Neuronal stem cell (in vitro differentiated cells): ENCODE data around the gene WDSUB1.

ENCODE experiments used
- DNase-seq: peaks from one replicate; pipeline ENCODE4 v3.0.0-alpha.2; 2013; ENCODE audit warnings: low spot score
- H2AFZ ChIP-seq: one replicate; pipeline ENCODE4 v1.6.1; 2013; ENCODE audit warnings: mild to moderate bottlenecking, low read length, inconsistent platforms
- H2AK5ac ChIP-seq: 2 replicates; pipeline ENCODE4 v1.6.1; 2013; ENCODE audit warnings: low read depth, mild to moderate bottlenecking, inconsistent platforms, low read length, moderate library complexity, mixed read lengths
- H2BK120ac ChIP-seq: 2 replicates; pipeline ENCODE4 v1.6.1; 2013; ENCODE audit warnings: low read depth, mild to moderate bottlenecking, inconsistent platforms, low read length, moderate library complexity, mixed read lengths
- H2BK12ac ChIP-seq: one replicate; pipeline ENCODE4 v1.6.1; 2013; ENCODE audit warnings: low read length, inconsistent platforms
- H2BK15ac ChIP-seq: 2 replicates; pipeline ENCODE4 v1.6.1; 2013; ENCODE audit warnings: mild to moderate bottlenecking, low read length, inconsistent platforms, mixed read lengths
- H2BK5ac ChIP-seq: one replicate; pipeline ENCODE4 v1.6.1; 2013; ENCODE audit warnings: inconsistent platforms, mild to moderate bottlenecking, low read length, moderate library complexity
- H3K14ac ChIP-seq: one replicate; pipeline ENCODE4 v1.6.1; 2013; ENCODE audit warnings: low read length, inconsistent platforms
- H3K18ac ChIP-seq: 2 replicates; pipeline ENCODE4 v1.6.1; 2013; ENCODE audit warnings: low read length, inconsistent platforms
- H3K23ac ChIP-seq: 2 replicates; pipeline ENCODE4 v1.6.1; 2013; ENCODE audit warnings: low read depth, mild to moderate bottlenecking, mixed read lengths, low read length, inconsistent platforms; ENCODE audit not compliant: poor library complexity
- H3K27ac ChIP-seq: replicated peaks from 3 replicates; pipeline ENCODE4 v1.5.1; 2013; ENCODE audit warnings: low read length, inconsistent platforms
- H3K27me3 ChIP-seq, 3 experiments: 2 replicates each; pipeline ENCODE4 v1.6.1; 2013; ENCODE audit warnings: low read length in 3 of 3, mild to moderate bottlenecking in 2 of 3, inconsistent platforms in 1 of 3, low read depth in 1 of 3, mixed read lengths in 1 of 3, moderate library complexity in 1 of 3; ENCODE audit not compliant: control insufficient read depth in 3 of 3, insufficient read depth in 3 of 3
- H3K36me3 ChIP-seq, 2 donors: replicated peaks in 1 of 2; 2 replicates each; pipeline ENCODE4 v1.6.1; 2013; ENCODE audit warnings: low read length in 2 of 2; ENCODE audit not compliant: control insufficient read depth in 2 of 2, insufficient read depth in 2 of 2
- H3K4ac ChIP-seq: 2 replicates; pipeline ENCODE4 v1.6.1; 2013; ENCODE audit warnings: inconsistent platforms, mild to moderate bottlenecking, low read length, moderate library complexity
- H3K4me1 ChIP-seq, 2 donors: 1 replicate in 1 of 2; 2 replicates in 1 of 2; pipeline ENCODE4 v1.6.1; 2013; ENCODE audit warnings: low read length in 2 of 2, low read depth in 1 of 2; ENCODE audit not compliant: control insufficient read depth in 2 of 2, insufficient read depth in 1 of 2
- H3K4me2 ChIP-seq: one replicate; pipeline ENCODE4 v1.6.1; 2013; ENCODE audit warnings: mild to moderate bottlenecking, low read length, inconsistent platforms; ENCODE audit not compliant: insufficient read depth, poor library complexity, severe bottlenecking
- H3K4me3 ChIP-seq, 2 donors: 2 replicates each; pipeline ENCODE4 v1.5.1; 2013; ENCODE audit warnings: low read length in 2 of 2, mild to moderate bottlenecking in 2 of 2, inconsistent platforms in 1 of 2, moderate library complexity in 1 of 2
- H3K79me1 ChIP-seq: one replicate; pipeline ENCODE4 v1.6.1; 2013; ENCODE audit warnings: low read depth, mild to moderate bottlenecking, inconsistent platforms, low read length, moderate library complexity
- H3K9ac ChIP-seq: one replicate; pipeline ENCODE4 v1.6.1; 2013; ENCODE audit warnings: mild to moderate bottlenecking, low read depth, low read length, inconsistent platforms; ENCODE audit not compliant: poor library complexity
- H3K9me3 ChIP-seq, 2 donors: replicated peaks in 1 of 2; 2 replicates each; pipeline versions ENCODE3 to v1.6.1; 2013; ENCODE audit warnings: low read length in 2 of 2, mild to moderate bottlenecking in 2 of 2, inconsistent platforms in 1 of 2, low read depth in 1 of 2, mixed read lengths in 1 of 2, moderate library complexity in 1 of 2; ENCODE audit not compliant: control insufficient read depth in 2 of 2, insufficient read depth in 1 of 2
- H4K8ac ChIP-seq: one replicate; pipeline ENCODE4 v1.6.1; 2013; ENCODE audit warnings: low read depth, mild to moderate bottlenecking, inconsistent platforms, low read length, moderate library complexity
- H4K91ac ChIP-seq: one replicate; pipeline ENCODE4 v1.6.1; 2013; ENCODE audit warnings: low read length, low read depth, mild to moderate bottlenecking, inconsistent platforms; ENCODE audit not compliant: poor library complexity
- WGBS, 2 donors: extraction: QIAGEN DNeasy Blood & Tissue Kit; methylation state at CpG; one replicate each; pipeline ENCODE4 v1.1.7; 2013; ENCODE audit warnings: missing lambda C conversion rate in 2 of 2, mixed read lengths in 1 of 2; ENCODE audit not compliant: insufficient read length in 2 of 2, insufficient replicate concordance in 1 of 2; ENCODE audit errors: extremely low coverage in 2 of 2; 5-methylcytosine and 5-hydroxymethylcytosine counted together

WDSUB1 gene

DNA sequence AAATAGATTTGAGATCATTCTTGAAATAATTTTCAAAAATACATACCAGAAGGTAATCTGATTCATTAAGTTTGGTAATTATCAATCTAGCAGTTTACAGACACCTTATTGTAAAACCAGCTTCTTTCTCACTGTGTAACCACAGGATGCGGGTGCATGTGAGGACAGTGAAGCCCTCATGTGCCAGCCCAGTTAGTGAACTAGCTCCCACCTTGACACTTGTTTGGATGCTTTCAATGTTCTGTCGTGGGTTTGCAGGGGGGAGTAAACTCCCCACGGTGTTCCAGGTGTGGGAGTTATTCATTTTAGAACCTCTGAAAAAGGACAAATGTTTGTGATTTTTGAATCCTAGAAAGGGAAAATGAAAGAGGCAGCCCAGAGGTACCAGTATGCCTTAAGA, 59.0 kb downstream of the WDSUB1 start:
- H3K36me3 ChIP-seq: peaks cover 8 to 93% of the 10 kb centered on the region in 2 donors
- H3K79me1 ChIP-seq: no peaks in the 10 kb centered on the region

DNA sequence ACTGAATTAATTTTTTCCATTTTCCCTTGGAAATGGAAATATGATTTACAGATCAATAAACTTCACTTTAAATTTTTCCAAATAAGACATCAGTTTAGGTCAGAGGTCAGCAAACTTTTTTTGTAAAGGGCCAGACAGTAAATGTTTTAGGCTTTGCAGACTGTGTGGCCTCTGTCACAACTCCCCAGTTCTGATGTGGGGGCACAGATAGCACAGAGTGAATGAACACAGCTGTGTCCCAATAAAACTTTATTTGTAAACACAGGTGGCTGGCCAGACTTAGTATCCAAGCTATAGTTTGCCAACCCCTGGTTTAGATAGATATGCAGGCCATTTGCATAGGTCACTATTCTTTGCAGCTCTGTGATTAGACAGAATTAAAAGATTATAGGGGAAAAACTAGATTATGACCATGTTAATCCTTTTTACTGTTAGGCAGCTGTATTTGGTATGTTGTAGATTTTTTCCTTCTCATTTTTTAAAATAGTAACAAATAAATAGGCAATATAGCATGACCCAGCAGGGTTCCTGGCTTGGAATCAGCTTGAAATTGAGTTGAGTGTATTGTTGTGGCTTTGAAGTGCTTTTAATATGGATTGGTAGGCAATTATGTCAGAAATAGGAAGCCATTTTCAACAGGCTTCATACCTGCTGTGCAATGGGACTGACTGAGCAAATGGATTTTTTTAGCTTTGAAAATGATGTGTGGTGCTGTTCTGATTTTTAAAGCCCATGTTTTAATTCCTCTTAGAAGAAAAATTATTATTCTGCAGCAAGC, 59.7 kb downstream of the WDSUB1 start:
- no peaks in the 10 kb centered on the region for H3K79me1 ChIP-seq
- no peak overlapping the region for H2BK5ac ChIP-seq
- peaks cover 0 to 8% of the 10 kb centered on the region in 2 donors for H3K4me1 ChIP-seq
- no peak overlapping the region for H4K91ac ChIP-seq
- H4K8ac ChIP-seq: no peak overlapping the region
- no peak overlapping the region for H2AFZ ChIP-seq
- no peak overlapping the region for H3K27ac ChIP-seq
- H2BK15ac ChIP-seq: no peak overlapping the region
- no peak overlapping the region for H3K23ac ChIP-seq
- no peak overlapping the region for H3K9ac ChIP-seq
- no peak overlapping the region for H3K18ac ChIP-seq
- peaks cover 8 to 93% of the 10 kb centered on the region in 2 donors for H3K36me3 ChIP-seq
- H2AK5ac ChIP-seq: no peak overlapping the region
- H3K9me3 ChIP-seq: no peaks in the 10 kb centered on the region
- no peak overlapping the region for H3K4me2 ChIP-seq
- no peaks in the 10 kb centered on the region for H3K27me3 ChIP-seq
- DNase-seq: no peak
- no peak overlapping the region for H2BK12ac ChIP-seq
- no peak overlapping the region for H3K4me3 ChIP-seq
- H3K4ac ChIP-seq: no peak overlapping the region
- no peak overlapping the region for H3K14ac ChIP-seq
- no peak overlapping the region for H2BK120ac ChIP-seq

More for the DNA sequence above, 59.0 kb downstream of the WDSUB1 start:
- Histone ChIP-seq H3K9me3 (no peaks in the 10 kb centered on the region), H2AFZ (no peak overlapping the region), H2BK12ac (no peak overlapping the region), H2BK120ac (no peak overlapping the region), H3K9ac (peak overlapping the region; percentile 32), H3K23ac (no peak overlapping the region), H3K4me3 (no peak overlapping the region), H2BK15ac (no peak overlapping the region), H3K27ac (no peak overlapping the region), H3K4me1 (peaks cover 0 to 8% of the 10 kb centered on the region in 2 donors), H3K4ac (no peak overlapping the region), H3K18ac (no peak overlapping the region), H4K91ac (no peak overlapping the region), H4K8ac (no peak overlapping the region), H2BK5ac (no peak overlapping the region), H2AK5ac (no peak overlapping the region), H3K27me3 (no peaks in the 10 kb centered on the region), H3K14ac (no peak overlapping the region), H3K4me2 (no peak overlapping the region)
- WGBS, 2 donors: no CpG with 5 or more reads among the region's 3 CpGs
- DNase-seq: no peak

DNA sequence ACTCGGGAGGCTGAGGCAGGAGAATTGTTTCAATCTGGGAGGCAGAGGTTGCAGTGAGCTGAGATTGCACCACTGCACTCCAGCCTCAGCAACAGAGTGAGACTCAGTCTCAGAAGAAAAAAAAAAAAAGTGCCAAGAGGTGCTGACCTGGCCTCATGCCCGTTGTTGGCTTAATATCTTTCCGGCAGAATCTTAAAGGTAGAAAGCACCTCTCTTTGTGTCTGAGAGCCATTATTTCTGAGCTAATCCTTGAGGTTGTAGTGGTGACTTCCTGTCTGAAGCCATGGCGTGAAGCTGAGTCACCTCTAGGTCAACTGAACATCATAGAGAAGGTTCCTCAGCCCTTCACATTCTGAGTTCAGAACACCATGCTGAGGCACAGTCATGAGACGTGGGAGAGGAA, 60.4 kb downstream of the WDSUB1 start:
- no peak overlapping the region for H2BK12ac ChIP-seq
- no peaks in the 10 kb centered on the region for H3K27me3 ChIP-seq
- no peak overlapping the region for H4K91ac ChIP-seq
- peaks cover 0 to 8% of the 10 kb centered on the region in 2 donors for H3K4me1 ChIP-seq
- H3K4me3 ChIP-seq: no peak overlapping the region
- no peak overlapping the region for H4K8ac ChIP-seq
- no peaks in the 10 kb centered on the region for H3K9me3 ChIP-seq
- no peak overlapping the region for H2AFZ ChIP-seq
- H3K36me3 ChIP-seq: peaks cover 8 to 93% of the 10 kb centered on the region in 2 donors
- no peak overlapping the region for H3K14ac ChIP-seq
- no peak for DNase-seq
- no peak overlapping the region for H2BK15ac ChIP-seq
- H2BK5ac ChIP-seq: no peak overlapping the region
- H3K79me1 ChIP-seq: no peaks in the 10 kb centered on the region
- H3K27ac ChIP-seq: no peak overlapping the region
- no peak overlapping the region for H2BK120ac ChIP-seq
- no peak overlapping the region for H2AK5ac ChIP-seq
- no peak overlapping the region for H3K4me2 ChIP-seq
- no peak overlapping the region for H3K18ac ChIP-seq
- H3K4ac ChIP-seq: no peak overlapping the region
- no peak overlapping the region for H3K23ac ChIP-seq
- no CpG with 5 or more reads among the region's 5 CpGs for WGBS, 2 donors
- H3K9ac ChIP-seq: no peak overlapping the region

DNA sequence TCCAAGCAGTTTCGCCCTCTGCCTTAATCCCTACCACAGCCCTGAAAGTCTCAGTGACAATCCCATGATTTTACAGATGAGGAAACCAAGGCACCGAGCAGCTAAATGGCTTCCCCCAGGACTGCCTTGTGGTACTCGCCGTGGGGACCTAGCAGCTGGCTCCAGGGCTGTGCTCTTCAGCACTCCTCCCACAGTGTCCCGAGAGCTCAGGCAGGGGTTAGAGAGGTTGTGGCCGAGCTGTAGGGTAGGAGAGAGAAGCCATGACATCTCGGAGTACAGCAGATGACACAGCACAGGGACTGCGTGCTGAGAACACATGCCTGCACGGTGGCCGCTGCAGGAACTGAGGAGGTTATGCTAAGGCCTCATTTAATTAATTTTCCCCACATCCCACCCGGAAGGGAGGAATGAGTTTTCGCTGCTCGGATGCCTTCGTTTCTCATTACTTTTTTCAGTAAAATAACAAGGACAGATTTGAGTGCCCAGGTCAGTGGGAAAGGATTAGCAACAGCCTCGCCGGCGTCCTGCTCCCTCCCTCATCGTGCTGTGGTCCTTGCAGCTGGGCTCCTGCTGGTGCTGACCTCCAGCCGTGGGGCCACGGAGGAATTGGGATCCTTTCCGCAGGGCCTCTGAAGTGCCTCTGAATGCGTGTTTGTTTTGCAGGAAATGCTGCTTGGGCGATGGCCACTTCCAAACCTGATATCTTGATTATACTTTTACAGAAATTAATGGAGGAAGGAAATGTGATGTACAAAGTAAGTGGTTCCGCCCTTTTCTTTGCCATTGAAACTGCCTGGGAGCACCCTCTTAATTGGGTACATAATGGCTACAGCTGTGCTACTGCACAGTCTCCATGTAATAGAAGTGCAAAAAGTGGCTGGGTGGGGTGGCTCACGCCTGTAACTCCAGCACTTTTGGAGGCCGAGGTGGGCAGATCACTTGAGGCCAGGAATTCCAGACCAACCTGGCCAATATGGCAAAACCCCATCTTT, 61.2 kb downstream of the WDSUB1 start:
- H4K8ac ChIP-seq: no peak overlapping the region
- H3K4ac ChIP-seq: no peak overlapping the region
- no peak overlapping the region for H3K14ac ChIP-seq
- no peaks in the 10 kb centered on the region for H3K79me1 ChIP-seq
- peak overlapping the region; percentile 41 for H3K18ac ChIP-seq
- H3K4me2 ChIP-seq: no peak overlapping the region
- H2BK15ac ChIP-seq: no peak overlapping the region
- no peak overlapping the region for H4K91ac ChIP-seq
- H3K9ac ChIP-seq: no peak overlapping the region
- no peak for DNase-seq
- no peak overlapping the region for H2AFZ ChIP-seq
- peaks cover 0 to 8% of the 10 kb centered on the region in 2 donors for H3K4me1 ChIP-seq
- no peak overlapping the region for H3K4me3 ChIP-seq
- no peak overlapping the region for H3K23ac ChIP-seq
- no peaks in the 10 kb centered on the region for H3K27me3 ChIP-seq
- H2BK5ac ChIP-seq: no peak overlapping the region
- H3K27ac ChIP-seq: no peak overlapping the region
- no peak overlapping the region for H2BK12ac ChIP-seq
- WGBS, 2 donors: no CpG with 5 or more reads among the region's 26 CpGs
- no peaks in the 10 kb centered on the region for H3K9me3 ChIP-seq
- H2BK120ac ChIP-seq: no peak overlapping the region
- H3K36me3 ChIP-seq: peaks cover 3 to 93% of the 10 kb centered on the region in 2 donors
- no peak overlapping the region for H2AK5ac ChIP-seq
